Right cardiac atrium (tissue), 5 donors: ENCODE measurements around the gene SNTA1. TPM values are rescaled to one million over a fixed set of nuclear protein-coding genes. Genes with fewer than 3 reads are reported as not detected.
"Not testable (repeated sequence)": the region's sequence is repeated elsewhere in the genome, so short reads cannot be mapped to it uniquely, and the experiment has no call there.

Experiments used
- ATAC-seq, 2 donors: fragments of 200-7000 bp; cut with Tn5 transposase; one replicate each; pipeline versions ENCODE4 v1.8.0 to v1.9.1; 2020; ENCODE audit warnings: moderate library complexity in 2 of 2, mild to moderate bottlenecking in 1 of 2
- DNase-seq, 3 donors: peaks; one replicate each; pipeline ENCODE4 v3.0.0-alpha.2; 2020
- H3K27ac ChIP-seq: one replicate; pipeline ENCODE4 v1.5.1; 2013; ENCODE audit warnings: mild to moderate bottlenecking, low read length, control low read depth, moderate library complexity
- H3K27me3 ChIP-seq: one replicate; pipeline ENCODE4 v1.6.1; 2013; ENCODE audit not compliant: control insufficient read depth, insufficient read depth
- H3K4me1 ChIP-seq: one replicate; pipeline ENCODE4 v1.6.1; 2013; ENCODE audit warnings: low read length; ENCODE audit not compliant: control insufficient read depth, insufficient read depth
- H3K4me3 ChIP-seq: one replicate; pipeline ENCODE4 v1.5.1; 2013; ENCODE audit warnings: low read length, control low read depth
- H3K9me3 ChIP-seq: one replicate; pipeline ENCODE4 v1.6.1; 2013; ENCODE audit warnings: low read length; ENCODE audit not compliant: control insufficient read depth
- WGBS: extraction: QIAGEN DNeasy Blood & Tissue Kit; methylation state at CpG from one replicate; pipeline ENCODE4 v1.1.7; 2013; 5-methylcytosine and 5-hydroxymethylcytosine counted together
- intact Hi-C, 4 donors: fragments of 100-400 bp; cut with DNase I; formaldehyde crosslinking; loops; one replicate each; pipeline versions ENCODE4 v1.11.0 to v1.14.0; 2022 to 2023
- polyA plus RNA-seq: library from polyadenylated mRNA; stranded (reverse); fragments of 200-250 nt; gene quantifications from one replicate; pipeline ENCODE4 v1.2.3, GENCODE V29; 2013
- total RNA-seq, 4 donors: library from RNA; stranded (reverse); fragmentation: NEBNext Ultra II Directional; extraction: Animal tissue kit (Norgen Biotek cat#: 25700); gene quantifications; one replicate each; pipeline ENCODE4 v1.2.1, GENCODE V29; 2021
- donor health status: healthy with polysubstance abuse.
- donor health status: DM: no; HTN: yes; CAD: no.
- donor health status: DM: no; HTN: no; CAD: no.
- donor health status: DM: no; HTN: yes; CAD: no; lungs with severe emphysema.
- donor health status: DM: yes; HTN: yes; CAD: no.

The SNTA1 gene
- total and polyA plus RNA-seq, 5 donors = 160 to 221 (median 180) TPM

- Histone ChIP-seq H3K27ac (no peak overlapping the region), H3K4me1 (no peaks in the 10 kb centered on the region), H3K9me3 (no peaks in the 10 kb centered on the region), H3K27me3 (no peaks in the 10 kb centered on the region), H3K4me3 (no peak overlapping the region)
- WGBS = 41% methylated on average over 4 of the region's 4 CpGs
- ATAC-seq = peak in 1 of 2 donors; percentile 5
- no peak for DNase-seq
- intact Hi-C loops = no loop called here
Measured at GRCh38 chr20:33407796-33408195, 35.8 kb downstream of the SNTA1 start.

GRCh38 chr20:33407251-33407650, 36.3 kb downstream of the SNTA1 start:
- no peak for DNase-seq

GRCh38 chr20:33404281-33404680, 39.3 kb downstream of the SNTA1 start:
- Histone ChIP-seq H3K27ac (no peak overlapping the region), H3K4me3 (no peak overlapping the region), H3K4me1 (peaks cover 8% of the 10 kb centered on the region), H3K9me3 (no peaks in the 10 kb centered on the region), H3K27me3 (no peaks in the 10 kb centered on the region)
- 65% methylated on average over 2 of the region's 2 CpGs for WGBS
- no peak for ATAC-seq
- intact Hi-C loops = no loop called here
- DNase-seq = no peak

More at GRCh38 chr20:33407251-33407650, 36.3 kb downstream of the SNTA1 start:
- Histone ChIP-seq H3K4me1 (peaks cover 2% of the 10 kb centered on the region), H3K9me3 (no peaks in the 10 kb centered on the region), H3K27me3 (no peaks in the 10 kb centered on the region), H3K27ac (no peak overlapping the region), H3K4me3 (no peak overlapping the region)
- intact Hi-C loops = no loop called here
- WGBS = 73% methylated on average over 1 of the region's 1 CpG
- no peak for ATAC-seq

- WGBS = 47% methylated on average over 8 of the region's 8 CpGs
- H3K4me3 ChIP-seq = peak overlapping the region; percentile 74
- peaks cover 8% of the 10 kb centered on the region for H3K4me1 ChIP-seq
- no peaks in the 10 kb centered on the region for H3K9me3 ChIP-seq
- no peak for DNase-seq
- no peaks in the 10 kb centered on the region for H3K27me3 ChIP-seq
- intact Hi-C loops = no loop called here
- H3K27ac ChIP-seq = no peak overlapping the region
- ATAC-seq = peak; percentile 25 to 57
Measured at GRCh38 chr20:33401921-33402369, 41.6 kb downstream of the SNTA1 start.

- intact Hi-C loops = no loop called here
- H3K27ac ChIP-seq = peak within 1 kb of the TSS; percentile 27
- H3K4me3 ChIP-seq = peak within 1 kb of the TSS; percentile 74
- peaks cover 8% of the 10 kb centered on the region for H3K4me1 ChIP-seq
- ATAC-seq = peak; percentile 95 to 96
- peak; percentile 85 to 93 (median 92) for DNase-seq
- no peaks in the 10 kb centered on the region for H3K27me3 ChIP-seq
- WGBS = under 1% methylated on average over 43 of the region's 43 CpGs
- no peaks in the 10 kb centered on the region for H3K9me3 ChIP-seq
Measured at GRCh38 chr20:33401184-33401920, 42.2 kb downstream of the SNTA1 start, which contains the start of gene CDK5RAP1. Gene CDK5RAP1, minus strand, starts transcription at chr20:33401519. Its CDS starts 4,455 bp downstream, at chr20:33397064.

- WGBS = 0% methylated on average over 8 of the region's 8 CpGs
- intact Hi-C loops = no loop called here
Measured at GRCh38 chr20:33400812-33401183, 42.8 kb downstream of the SNTA1 start.

GRCh38 chr20:33399924-33400323, 43.6 kb downstream of the SNTA1 start:
- intact Hi-C loops = no loop called here
- Histone ChIP-seq H3K27me3 (no peaks in the 10 kb centered on the region), H3K9me3 (no peaks in the 10 kb centered on the region), H3K27ac (no peak overlapping the region), H3K4me1 (peaks cover 8% of the 10 kb centered on the region), H3K4me3 (peak overlapping the region; percentile 74)
- DNase-seq (no peak), ATAC-seq (no peak)
- WGBS = 57% methylated on average over 6 of the region's 6 CpGs

More at GRCh38 chr20:33400812-33401183, 42.8 kb downstream of the SNTA1 start:
- Histone ChIP-seq H3K9me3 (no peaks in the 10 kb centered on the region), H3K27me3 (no peaks in the 10 kb centered on the region), H3K4me1 (peaks cover 8% of the 10 kb centered on the region), H3K4me3 (peak overlapping the region; percentile 74), H3K27ac (no peak overlapping the region)
- peak in 1 of 2 donors; percentile 10 for ATAC-seq
- DNase-seq = no peak

GRCh38 chr20:33394718-33395117, 48.8 kb downstream of the SNTA1 start:
- WGBS = 88% methylated on average over 4 of the region's 4 CpGs
- intact Hi-C loops = no loop called here
- no peak overlapping the region for H3K27ac ChIP-seq

GRCh38 chr20:33393609-33394008, 50.0 kb downstream of the SNTA1 start:
- Histone ChIP-seq H3K9me3 (no peaks in the 10 kb centered on the region), H3K4me3 (no peak overlapping the region), H3K27me3 (no peaks in the 10 kb centered on the region), H3K27ac (no peak overlapping the region), H3K4me1 (no peaks in the 10 kb centered on the region)
- DNase-seq (no peak), ATAC-seq (no peak)
- intact Hi-C loops = no loop called here
- WGBS = 93% methylated on average over 4 of the region's 4 CpGs

More at GRCh38 chr20:33394718-33395117, 48.8 kb downstream of the SNTA1 start:
- Histone ChIP-seq H3K4me3 (no peak overlapping the region), H3K9me3 (no peaks in the 10 kb centered on the region), H3K27me3 (no peaks in the 10 kb centered on the region), H3K4me1 (no peaks in the 10 kb centered on the region)
- no peak for DNase-seq
- ATAC-seq = no peak

GRCh38 chr20:33391722-33392415, 51.7 kb downstream of the SNTA1 start:
- no peak for DNase-seq

GRCh38 chr20:33389326-33389725, 54.2 kb downstream of the SNTA1 start:
- intact Hi-C loops, ATAC-seq, H3K9me3 ChIP-seq, H3K4me1 ChIP-seq, H3K4me3 ChIP-seq, H3K27ac ChIP-seq, H3K27me3 ChIP-seq: not testable (repeated sequence)
- whole genome bisulfite sequencing = 97% methylated on average over 36 of the region's 36 CpGs
- DNase-seq = peak in 1 of 3 donors; percentile 66

More at GRCh38 chr20:33391722-33392415, 51.7 kb downstream of the SNTA1 start:
- no peaks in the 10 kb centered on the region for H3K4me1 ChIP-seq
- intact Hi-C loops = no loop called here
- no peak overlapping the region for H3K27ac ChIP-seq
- no peaks in the 10 kb centered on the region for H3K9me3 ChIP-seq
- WGBS = 73% methylated on average over 9 of the region's 9 CpGs
- no peaks in the 10 kb centered on the region for H3K27me3 ChIP-seq
- ATAC-seq = no peak
- H3K4me3 ChIP-seq = no peak overlapping the region
